ENCODE measurements around the gene WAC. TPM values are rescaled to one million over a fixed set of nuclear protein-coding genes. Genes with fewer than 3 reads are reported as not detected.
"Not testable (repeated sequence)": the region's sequence is repeated elsewhere in the genome, so short reads cannot be mapped to it uniquely, and the experiment has no call there.

Gene WAC
- total RNA-seq, 6 donors from 2014 or later, result 74.6 to 159 (median 101) TPM

GRCh38 chr10:28570598-28570997, 37.7 kb downstream of the WAC start:
- peaks cover 0 to 3% (median 0%) of the 10 kb centered on the region in 4 donors for H3K36me3 ChIP-seq
- no peak for TF ChIP-seq POLR2AphosphoS5 (IDR thresholded peaks at IDR 0.05)
- no peak for DNase-seq
- H3K27me3 ChIP-seq, result no peaks in the 10 kb centered on the region
- H3K4me3 ChIP-seq, result no peak overlapping the region
- ATAC-seq (ENCODE audit: low FRiP score in 2 of 2), result no peak
- H3K4me1 ChIP-seq, result peaks cover 50 to 73% (median 54%) of the 10 kb centered on the region in 4 donors
- H3K27ac ChIP-seq, result no peak overlapping the region
- H3K9me3 ChIP-seq, result no peaks in the 10 kb centered on the region
- WGBS, 2 donors, result 51 to 52% methylated on average over 1 of the region's 1 CpG

- DNase-seq, result no peak
- Histone ChIP-seq H3K4me1 (peaks cover 46 to 66% (median 55%) of the 10 kb centered on the region in 4 donors), H3K9me3 (no peaks in the 10 kb centered on the region), H3K27me3 (no peaks in the 10 kb centered on the region), H3K27ac (no peak overlapping the region), H3K36me3 (peaks cover 0 to 6% (median 0%) of the 10 kb centered on the region in 4 donors), H3K4me3 (no peak overlapping the region)
- no peak for ATAC-seq (ENCODE audit: low FRiP score in 2 of 2)
- 93 to 97% methylated on average over 6 of the region's 6 CpGs for WGBS, 2 donors
- TF ChIP-seq, protein P1, sequence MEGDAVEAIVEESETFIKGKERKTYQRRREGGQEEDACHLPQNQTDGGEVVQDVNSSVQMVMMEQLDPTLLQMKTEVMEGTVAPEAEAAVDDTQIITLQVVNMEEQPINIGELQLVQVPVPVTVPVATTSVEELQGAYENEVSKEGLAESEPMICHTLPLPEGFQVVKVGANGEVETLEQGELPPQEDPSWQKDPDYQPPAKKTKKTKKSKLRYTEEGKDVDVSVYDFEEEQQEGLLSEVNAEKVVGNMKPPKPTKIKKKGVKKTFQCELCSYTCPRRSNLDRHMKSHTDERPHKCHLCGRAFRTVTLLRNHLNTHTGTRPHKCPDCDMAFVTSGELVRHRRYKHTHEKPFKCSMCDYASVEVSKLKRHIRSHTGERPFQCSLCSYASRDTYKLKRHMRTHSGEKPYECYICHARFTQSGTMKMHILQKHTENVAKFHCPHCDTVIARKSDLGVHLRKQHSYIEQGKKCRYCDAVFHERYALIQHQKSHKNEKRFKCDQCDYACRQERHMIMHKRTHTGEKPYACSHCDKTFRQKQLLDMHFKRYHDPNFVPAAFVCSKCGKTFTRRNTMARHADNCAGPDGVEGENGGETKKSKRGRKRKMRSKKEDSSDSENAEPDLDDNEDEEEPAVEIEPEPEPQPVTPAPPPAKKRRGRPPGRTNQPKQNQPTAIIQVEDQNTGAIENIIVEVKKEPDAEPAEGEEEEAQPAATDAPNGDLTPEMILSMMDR (IDR thresholded peaks at IDR 0.05), result no peak
- TF ChIP-seq POLR2A (IDR thresholded peaks at IDR 0.05) (no peak), EP300 (IDR thresholded peaks at IDR 0.05) (no peak), POLR2AphosphoS5 (IDR thresholded peaks at IDR 0.05) (no peak)
Measured at GRCh38 chr10:28571265-28571664, 38.3 kb downstream of the WAC start.

DNA sequence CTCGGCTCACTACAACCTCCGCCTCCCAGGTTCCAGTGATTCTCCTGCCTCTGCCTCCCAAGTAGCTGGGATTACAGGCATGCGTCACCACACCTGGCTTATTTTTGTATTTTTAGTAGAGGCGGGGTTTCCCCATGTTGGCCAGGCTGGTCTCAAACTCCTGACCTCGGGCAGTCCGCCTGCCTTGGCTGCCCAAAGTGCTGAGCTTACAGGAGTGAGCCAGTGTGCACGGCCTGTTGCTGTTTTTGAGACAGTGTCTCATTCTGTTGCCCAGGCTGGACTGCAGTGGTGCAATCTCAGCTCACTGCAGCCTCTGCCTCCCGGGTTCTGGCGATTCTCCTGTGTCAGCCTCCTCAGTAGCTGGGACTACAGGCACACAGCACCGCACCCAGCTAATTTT, 41.3 kb downstream of the WAC start:
- not testable (repeated sequence) for ATAC-seq (ENCODE audit: low FRiP score in 2 of 2); H3K27ac ChIP-seq; H3K4me3 ChIP-seq; H3K36me3 ChIP-seq; H3K27me3 ChIP-seq; H3K9me3 ChIP-seq
- WGBS, 2 donors, result 91 to 93% methylated on average over 10 of the region's 10 CpGs
- peaks cover 39 to 61% (median 58%) of the 10 kb centered on the region in 4 donors for H3K4me1 ChIP-seq
- DNase-seq, result peak in 1 of 2 donors; percentile 32

DNA sequence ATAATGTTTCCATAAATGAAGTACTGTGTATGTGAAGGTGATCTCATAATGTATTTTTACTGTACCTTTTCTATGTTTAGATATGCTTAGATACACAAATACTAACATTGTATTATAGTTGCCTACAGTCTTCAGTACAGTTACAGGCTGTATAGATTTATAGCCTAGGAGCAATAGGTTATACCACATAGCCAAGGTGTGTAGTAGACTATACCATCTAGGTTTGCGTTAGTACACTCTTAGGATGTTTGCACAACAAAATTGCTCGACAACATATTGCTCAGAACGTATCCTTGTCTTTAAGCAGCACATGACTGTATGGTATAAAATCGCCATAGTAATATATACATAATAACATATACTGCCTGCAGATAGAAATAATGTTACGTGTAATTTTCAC, 42.9 kb downstream of the WAC start:
- no peak for DNase-seq
- no peak overlapping the region for H3K27ac ChIP-seq
- ATAC-seq (ENCODE audit: low FRiP score in 2 of 2), result no peak
- peaks cover 0 to 8% (median 0%) of the 10 kb centered on the region in 4 donors for H3K36me3 ChIP-seq
- no peak for TF ChIP-seq POLR2A (IDR thresholded peaks at IDR 0.05)
- H3K4me3 ChIP-seq, result no peak overlapping the region
- H3K27me3 ChIP-seq, result no peaks in the 10 kb centered on the region
- peaks cover 37 to 60% (median 57%) of the 10 kb centered on the region in 4 donors for H3K4me1 ChIP-seq
- WGBS, 2 donors, result 87 to 89% methylated on average over 5 of the region's 5 CpGs
- no peaks in the 10 kb centered on the region for H3K9me3 ChIP-seq

GRCh38 chr10:28577506-28577905, 44.6 kb downstream of the WAC start:
- peaks cover 0 to 8% (median 0%) of the 10 kb centered on the region in 4 donors for H3K36me3 ChIP-seq
- H3K9me3 ChIP-seq, result no peaks in the 10 kb centered on the region
- peaks cover 35 to 64% (median 62%) of the 10 kb centered on the region in 4 donors for H3K4me1 ChIP-seq
- H3K4me3 ChIP-seq, result no peak overlapping the region
- no peak for DNase-seq
- WGBS, 2 donors, result 84 to 85% methylated on average over 4 of the region's 4 CpGs
- H3K27me3 ChIP-seq, result no peaks in the 10 kb centered on the region
- no peak overlapping the region for H3K27ac ChIP-seq
- ATAC-seq (ENCODE audit: low FRiP score in 2 of 2), result no peak
- TF ChIP-seq POLR2A (IDR thresholded peaks at IDR 0.05), result no peak
- TF ChIP-seq POLR2AphosphoS5 (IDR thresholded peaks at IDR 0.05), result no peak
- TF ChIP-seq, protein P1 (IDR thresholded peaks at IDR 0.05), result no peak

GRCh38 chr10:28578454-28578853, 45.5 kb downstream of the WAC start:
- no peak for ATAC-seq (ENCODE audit: low FRiP score in 2 of 2)
- H3K4me1 ChIP-seq, result peaks cover 31 to 60% (median 57%) of the 10 kb centered on the region in 4 donors
- TF ChIP-seq, protein P1 (IDR thresholded peaks at IDR 0.05), result no peak
- TF ChIP-seq POLR2A (IDR thresholded peaks at IDR 0.05), result no peak
- no peak for TF ChIP-seq POLR2AphosphoS5 (IDR thresholded peaks at IDR 0.05)
- TF ChIP-seq EP300 (IDR thresholded peaks at IDR 0.05), result no peak

More at GRCh38 chr10:28578454-28578853, 45.5 kb downstream of the WAC start:
- no peak for DNase-seq
- Histone ChIP-seq H3K4me3 (no peak overlapping the region), H3K27me3 (no peaks in the 10 kb centered on the region), H3K9me3 (no peaks in the 10 kb centered on the region), H3K27ac (no peak overlapping the region), H3K36me3 (peaks cover 0 to 8% (median 0%) of the 10 kb centered on the region in 4 donors)
- 94 to 96% methylated on average over 2 of the region's 2 CpGs for WGBS, 2 donors
